ENCODE measurements around the gene H1-8.
A peak's percentile ranks its signal among the peaks of the same experiment; 100 is the strongest.

H1-8 gene

DNA sequence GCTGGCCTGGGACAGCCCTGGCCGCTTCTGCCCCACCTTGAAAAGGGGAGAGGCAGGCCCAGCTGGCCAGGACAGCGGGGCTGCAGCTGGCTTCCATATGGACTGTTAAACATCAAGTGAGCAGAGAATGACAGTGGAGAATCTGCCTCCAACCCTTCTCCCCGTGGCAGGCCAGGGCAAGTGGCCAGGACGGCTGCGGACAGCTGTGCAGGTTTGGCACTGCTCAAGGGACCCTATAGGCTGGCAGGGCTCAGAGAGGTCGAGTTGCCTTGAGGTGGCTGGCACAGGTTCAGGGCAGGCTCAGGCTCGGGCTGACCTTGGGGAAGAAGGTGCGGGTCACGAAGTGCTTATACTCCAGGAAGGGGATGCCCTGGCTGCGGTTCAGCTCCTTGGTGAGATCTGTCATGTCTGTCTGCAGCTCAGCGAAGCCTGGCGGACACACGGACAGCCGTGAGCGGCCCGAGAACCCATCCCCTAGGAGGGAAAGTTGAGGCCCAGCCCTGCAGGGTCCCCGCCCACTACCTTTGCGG is 24.3 kb downstream of the H1-8 start:
- POLR2A ChIA-PET: no interaction called here
- Histone ChIP-seq H3K27ac (ENCODE audit: extremely low read depth, low read depth, low read length) (no peak overlapping the region), H3K4me3 (ENCODE audit: low read depth, low read length) (no peak overlapping the region), H3K9me3 (ENCODE audit: control insufficient read depth, insufficient read depth, low read depth, low read length) (no peaks in the 10 kb centered on the region), H3K4me1 (ENCODE audit: control insufficient read depth, insufficient read depth, low read length) (no peaks in the 10 kb centered on the region), H3K36me3 (ENCODE audit: control insufficient read depth in 2 of 2, insufficient read depth in 1 of 2, low read length in 2 of 2) (peaks cover 0 to 35% of the 10 kb centered on the region in 2 experiments; a peak in 2 of 3 replicates)
- TF ChIP-seq HOXC10 (CRISPR knock-in tag; IDR thresholded peaks at IDR 0.05) (no peak), ZNF16 (tag by site-specific recombination; IDR thresholded peaks at IDR 0.05; ENCODE audit: low read depth) (no peak), ZNF416 (tag by site-specific recombination; IDR thresholded peaks at IDR 0.05) (no peak), ZNF155 (tag by site-specific recombination; IDR thresholded peaks at IDR 0.05) (no peak), SP2 (tag by site-specific recombination; IDR thresholded peaks at IDR 0.05) (no peak), ZIC2 (tag by site-specific recombination; IDR thresholded peaks at IDR 0.05) (no peak), ZNF610 (tag by site-specific recombination; IDR thresholded peaks at IDR 0.05; ENCODE audit: borderline replicate concordance) (no peak), GLIS2 (tag by site-specific recombination; IDR thresholded peaks at IDR 0.05) (no peak), IKZF3 (tag by site-specific recombination; IDR thresholded peaks at IDR 0.05) (no peak), ZNF560 (tag by site-specific recombination; IDR thresholded peaks at IDR 0.05; ENCODE audit: borderline replicate concordance) (no peak)
- TF ChIP-seq, protein P1, sequence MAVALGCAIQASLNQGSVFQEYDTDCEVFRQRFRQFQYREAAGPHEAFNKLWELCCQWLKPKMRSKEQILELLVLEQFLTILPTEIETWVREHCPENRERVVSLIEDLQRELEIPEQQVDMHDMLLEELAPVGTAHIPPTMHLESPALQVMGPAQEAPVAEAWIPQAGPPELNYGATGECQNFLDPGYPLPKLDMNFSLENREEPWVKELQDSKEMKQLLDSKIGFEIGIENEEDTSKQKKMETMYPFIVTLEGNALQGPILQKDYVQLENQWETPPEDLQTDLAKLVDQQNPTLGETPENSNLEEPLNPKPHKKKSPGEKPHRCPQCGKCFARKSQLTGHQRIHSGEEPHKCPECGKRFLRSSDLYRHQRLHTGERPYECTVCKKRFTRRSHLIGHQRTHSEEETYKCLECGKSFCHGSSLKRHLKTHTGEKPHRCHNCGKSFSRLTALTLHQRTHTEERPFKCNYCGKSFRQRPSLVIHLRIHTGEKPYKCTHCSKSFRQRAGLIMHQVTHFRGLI (tag by site-specific recombination; IDR thresholded peaks at IDR 0.05): no peak
- CTCF ChIA-PET: interaction anchor here (0.6 to 1.6 kb wide), 2 partner anchors 77 to 450 kb away, joined by 3 to 6 read pairs; no protein-coding TSS in a partner anchor

DNA sequence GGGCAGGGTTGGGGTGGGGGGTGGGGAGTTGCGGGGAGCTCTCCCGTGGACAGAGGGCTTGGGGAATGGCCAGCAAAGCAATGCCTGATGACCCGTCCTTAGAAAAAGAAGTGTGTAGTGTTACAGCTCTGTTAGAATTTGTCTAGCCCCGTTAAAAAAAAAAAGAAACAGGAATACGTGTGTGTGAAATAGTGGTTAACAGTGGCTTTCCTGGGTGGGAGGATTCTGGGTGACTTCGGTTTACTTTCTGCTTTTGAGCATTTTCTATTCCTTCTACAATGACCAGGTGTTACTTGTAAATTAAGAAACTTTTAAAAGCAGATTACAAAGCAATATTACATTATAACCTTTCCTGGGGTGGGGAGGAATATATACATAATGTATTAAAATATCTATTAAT is 25.0 kb downstream of the H1-8 start:
- Histone ChIP-seq H3K27ac (ENCODE audit: extremely low read depth, low read depth, low read length) (no peak overlapping the region), H3K4me1 (ENCODE audit: control insufficient read depth, insufficient read depth, low read length) (no peaks in the 10 kb centered on the region), H3K9me3 (ENCODE audit: control insufficient read depth, insufficient read depth, low read depth, low read length) (no peaks in the 10 kb centered on the region), H3K36me3 (ENCODE audit: control insufficient read depth in 2 of 2, insufficient read depth in 1 of 2, low read length in 2 of 2) (peaks cover 0 to 28% of the 10 kb centered on the region in 2 experiments; a peak in 1 of 3 replicates), H3K4me3 (ENCODE audit: low read depth, low read length) (no peak overlapping the region)
- ChIA-PET POLR2A (no interaction called here), CTCF (interaction anchor here (0.6 to 1.5 kb wide), 2 partner anchors 185 to 451 kb away, joined by 3 read pairs; no protein-coding TSS in a partner anchor)
- no peak for TF ChIP-seq ZNF791 (tag by site-specific recombination; IDR thresholded peaks at IDR 0.05)
- TF ChIP-seq, protein P2, sequence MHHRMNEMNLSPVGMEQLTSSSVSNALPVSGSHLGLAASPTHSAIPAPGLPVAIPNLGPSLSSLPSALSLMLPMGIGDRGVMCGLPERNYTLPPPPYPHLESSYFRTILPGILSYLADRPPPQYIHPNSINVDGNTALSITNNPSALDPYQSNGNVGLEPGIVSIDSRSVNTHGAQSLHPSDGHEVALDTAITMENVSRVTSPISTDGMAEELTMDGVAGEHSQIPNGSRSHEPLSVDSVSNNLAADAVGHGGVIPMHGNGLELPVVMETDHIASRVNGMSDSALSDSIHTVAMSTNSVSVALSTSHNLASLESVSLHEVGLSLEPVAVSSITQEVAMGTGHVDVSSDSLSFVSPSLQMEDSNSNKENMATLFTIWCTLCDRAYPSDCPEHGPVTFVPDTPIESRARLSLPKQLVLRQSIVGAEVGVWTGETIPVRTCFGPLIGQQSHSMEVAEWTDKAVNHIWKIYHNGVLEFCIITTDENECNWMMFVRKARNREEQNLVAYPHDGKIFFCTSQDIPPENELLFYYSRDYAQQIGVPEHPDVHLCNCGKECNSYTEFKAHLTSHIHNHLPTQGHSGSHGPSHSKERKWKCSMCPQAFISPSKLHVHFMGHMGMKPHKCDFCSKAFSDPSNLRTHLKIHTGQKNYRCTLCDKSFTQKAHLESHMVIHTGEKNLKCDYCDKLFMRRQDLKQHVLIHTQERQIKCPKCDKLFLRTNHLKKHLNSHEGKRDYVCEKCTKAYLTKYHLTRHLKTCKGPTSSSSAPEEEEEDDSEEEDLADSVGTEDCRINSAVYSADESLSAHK (tag by site-specific recombination; IDR thresholded peaks at IDR 0.05): no peak

DNA sequence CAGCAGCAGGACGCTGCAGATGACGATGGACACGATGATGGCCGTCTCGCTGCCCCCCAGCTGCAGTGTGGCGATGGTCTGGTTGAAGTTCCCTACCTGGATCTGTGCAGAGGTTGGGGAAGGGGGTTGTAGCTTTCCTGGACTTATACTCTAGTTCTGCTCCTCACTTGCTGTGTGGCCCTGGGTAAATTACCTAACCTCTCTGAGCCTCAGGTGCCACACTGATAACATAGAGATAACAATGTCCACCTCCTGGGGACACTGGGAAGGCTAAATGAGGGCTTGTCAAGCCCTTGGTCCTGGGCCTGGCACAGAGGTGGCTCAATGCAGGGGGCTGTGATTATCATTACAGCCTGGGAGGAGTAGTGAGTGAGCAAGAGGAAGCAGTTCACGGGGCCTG is 26.9 kb downstream of the H1-8 start:
- ChIA-PET POLR2A (no interaction called here), CTCF (no interaction called here)
- TF ChIP-seq ZNF785 (tag by site-specific recombination; IDR thresholded peaks at IDR 0.05): no peak
- no peak for TF ChIP-seq ZNF175 (tag by site-specific recombination; IDR thresholded peaks at IDR 0.05)
- TF ChIP-seq HOXD13 (CRISPR knock-in tag; IDR thresholded peaks at IDR 0.05; ENCODE audit: borderline replicate concordance): no peak
- TF ChIP-seq WT1 (tag by site-specific recombination; IDR thresholded peaks at IDR 0.05): no peak
- TF ChIP-seq ZNF768 (tag by site-specific recombination; IDR thresholded peaks at IDR 0.05): peak; percentile 62; the same call in 1 of the 2 replicates
- no peak for TF ChIP-seq ZNF155 (tag by site-specific recombination; IDR thresholded peaks at IDR 0.05)
- TF ChIP-seq ZNF341 (tag by site-specific recombination; IDR thresholded peaks at IDR 0.05; ENCODE audit: low read depth): no peak
- no peak for TF ChIP-seq MYNN (tag by site-specific recombination; IDR thresholded peaks at IDR 0.05; ENCODE audit: borderline replicate concordance)
- no peak for TF ChIP-seq ZNF391 (tag by site-specific recombination; IDR thresholded peaks at IDR 0.05; ENCODE audit: borderline replicate concordance, low read depth)
- no peaks in the 10 kb centered on the region for H3K9me3 ChIP-seq (ENCODE audit: control insufficient read depth, insufficient read depth, low read depth, low read length)
- no peak overlapping the region for H3K27ac ChIP-seq (ENCODE audit: extremely low read depth, low read depth, low read length)
- H3K36me3 ChIP-seq (ENCODE audit: control insufficient read depth in 2 of 2, insufficient read depth in 1 of 2, low read length in 2 of 2): peaks cover 0 to 22% of the 10 kb centered on the region in 2 experiments; a peak in 1 of 3 replicates
- H3K4me3 ChIP-seq (ENCODE audit: low read depth, low read length): no peak overlapping the region
- H3K4me1 ChIP-seq (ENCODE audit: control insufficient read depth, insufficient read depth, low read length): no peaks in the 10 kb centered on the region
